Spinal cord (tissue), 10 donors: ENCODE measurements around the gene PINLYP. TPM values are rescaled to one million over a fixed set of nuclear protein-coding genes. Genes with fewer than 3 reads are reported as not detected.

ENCODE experiments used
- DNase-seq, 6 donors: peaks; one replicate each; pipeline versions ENCODE4 v3.0.0 to v3.0.0-alpha.2; 2013 to 2015; ENCODE audit warnings: low spot score in 6 of 6, low read depth in 4 of 6
- H3K27ac ChIP-seq: one replicate; pipeline ENCODE4 v1.5.1; 2013; ENCODE audit warnings: low read depth, low read length, control low read depth
- H3K27me3 ChIP-seq: one replicate; pipeline ENCODE4 v1.6.1; 2013; ENCODE audit warnings: low read length; ENCODE audit not compliant: control insufficient read depth, insufficient read depth
- H3K36me3 ChIP-seq: one replicate; pipeline ENCODE4 v1.6.1; 2013; ENCODE audit warnings: low read length; ENCODE audit not compliant: control insufficient read depth, insufficient read depth
- H3K4me1 ChIP-seq: one replicate; pipeline ENCODE4 v1.6.1; 2013; ENCODE audit warnings: low read length; ENCODE audit not compliant: control insufficient read depth, insufficient read depth
- H3K4me3 ChIP-seq: one replicate; pipeline ENCODE4 v1.5.1; 2013; ENCODE audit warnings: low read depth, low read length, control low read depth
- H3K9me3 ChIP-seq: one replicate; pipeline ENCODE4 v1.6.1; 2013; ENCODE audit warnings: low read length; ENCODE audit not compliant: control insufficient read depth, insufficient read depth
- WGBS: methylation state at CpG from one replicate; pipeline ENCODE4 v1.1.5; 2013; ENCODE audit warnings: missing lambda C conversion rate; ENCODE audit not compliant: insufficient coverage; 5-methylcytosine and 5-hydroxymethylcytosine counted together
- polyA plus RNA-seq, 2 donors: library from polyadenylated mRNA; unstranded; fragments of 120-200 nt; gene quantifications; one replicate each; pipeline ENCODE4 v1.2.1, GENCODE V29; 2013; ENCODE audit not compliant: insufficient read length in 2 of 2
- total RNA-seq, 2 donors: library from RNA; depleted of rRNA in 1 of 2; stranded (reverse); fragments of 120-200 nt in 1 of 2; fragments of >200 nt in 1 of 2; gene quantifications; one replicate each; pipeline versions ENCODE4 v1.2.3 to v1.2.4, GENCODE V29; 2013 to 2014
- donor health status: healthy.

PINLYP gene
- total and polyA plus RNA-seq, 4 donors: 3.4 to 21.6 (median 13.3) TPM

- Histone ChIP-seq H3K27ac (no peak overlapping the region), H3K27me3 (no peaks in the 10 kb centered on the region), H3K4me1 (peaks cover 36% of the 10 kb centered on the region), H3K9me3 (no peaks in the 10 kb centered on the region), H3K4me3 (no peak overlapping the region), H3K36me3 (peaks cover 60% of the 10 kb centered on the region)
- WGBS: 94% methylated on average over 62 of the region's 63 CpGs
- no peak for DNase-seq
Measured at GRCh38 chr19:43591904-43592772, 16.5 kb downstream of the PINLYP start.

DNA sequence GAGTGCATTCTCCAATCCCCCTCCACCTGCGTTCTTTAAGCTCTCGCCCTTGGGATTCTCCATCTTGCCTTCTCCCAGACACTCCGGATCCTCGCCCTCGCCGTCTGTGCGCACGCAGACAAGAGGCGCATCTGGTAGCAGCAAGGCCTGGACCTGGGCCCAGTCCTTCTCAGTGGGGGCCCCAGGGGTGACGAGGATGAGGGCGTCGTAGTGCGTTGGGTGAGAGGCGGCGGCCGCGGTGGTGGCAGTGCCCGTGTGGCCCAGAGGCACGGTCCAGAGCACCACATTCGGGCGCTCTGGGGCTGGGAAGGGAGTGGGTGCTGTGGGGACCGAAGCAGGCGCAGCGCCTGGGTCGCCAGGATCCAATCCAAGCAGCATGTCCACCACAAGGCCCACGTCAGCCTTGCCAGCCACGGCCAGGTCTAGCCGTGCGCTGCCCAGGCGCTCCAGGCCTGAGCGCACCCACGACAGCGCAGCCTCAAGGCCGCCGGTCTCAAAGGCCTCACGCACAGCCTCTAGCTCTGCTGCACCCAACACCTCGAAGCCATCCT, 17.3 kb downstream of the PINLYP start:
- DNase-seq: no peak
- Histone ChIP-seq H3K4me3 (no peak overlapping the region), H3K9me3 (no peaks in the 10 kb centered on the region), H3K36me3 (peaks cover 60% of the 10 kb centered on the region), H3K27me3 (no peaks in the 10 kb centered on the region), H3K27ac (no peak overlapping the region), H3K4me1 (peaks cover 38% of the 10 kb centered on the region)
- WGBS: 91% methylated on average over 37 of the region's 37 CpGs

GRCh38 chr19:43594081-43594697, 18.6 kb downstream of the PINLYP start:
- H3K9me3 ChIP-seq: no peaks in the 10 kb centered on the region
- WGBS: 92% methylated on average over 6 of the region's 10 CpGs
- no peaks in the 10 kb centered on the region for H3K27me3 ChIP-seq
- DNase-seq: no peak
- H3K4me3 ChIP-seq: peak overlapping the region; percentile 81
- H3K36me3 ChIP-seq: peaks cover 65% of the 10 kb centered on the region
- peaks cover 43% of the 10 kb centered on the region for H3K4me1 ChIP-seq
- no peak overlapping the region for H3K27ac ChIP-seq

DNA sequence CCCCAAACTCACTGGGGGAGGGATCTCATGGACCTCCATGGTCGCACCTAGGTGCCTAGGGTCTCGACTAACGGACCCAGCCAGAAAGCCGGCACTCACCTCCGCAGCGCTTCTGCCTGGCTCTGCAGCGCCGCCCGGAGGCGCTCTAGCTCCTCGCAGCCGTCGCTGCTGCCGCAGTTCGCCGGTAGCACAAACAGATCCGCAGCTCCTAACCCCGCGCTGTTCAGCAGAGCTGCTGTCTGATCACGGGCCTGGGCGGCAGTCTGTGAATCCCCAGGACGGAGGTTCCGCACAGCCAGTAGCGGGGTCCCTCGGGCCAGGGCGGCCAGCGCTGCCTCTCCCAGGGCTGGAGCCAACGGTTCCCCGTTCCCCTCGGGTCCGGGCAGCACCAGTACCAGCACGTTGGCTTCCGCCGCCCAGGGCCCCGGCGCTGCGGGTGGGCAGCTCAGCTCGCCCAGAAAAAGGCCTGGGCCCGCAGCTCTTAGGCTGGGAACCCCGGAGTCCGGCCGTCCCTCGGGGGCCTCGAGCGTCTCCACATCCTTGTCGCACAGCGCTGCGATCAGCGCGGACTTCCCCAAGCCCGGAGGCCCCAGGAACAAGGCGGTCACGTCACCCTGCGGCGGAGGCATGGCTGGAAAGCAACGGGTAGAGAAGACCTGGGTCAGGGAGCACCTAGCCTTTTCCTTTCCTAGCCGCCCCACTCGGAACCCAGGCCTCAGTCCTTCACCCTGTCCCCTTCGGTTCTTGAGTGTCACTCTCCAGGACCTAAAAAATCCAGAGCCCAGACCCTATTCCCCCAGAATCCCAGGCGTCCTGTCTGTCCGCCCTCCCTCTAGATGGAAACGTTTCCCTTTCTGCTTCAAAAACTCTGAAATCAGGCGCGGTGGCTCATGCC, 19.4 kb downstream of the PINLYP start:
- Histone ChIP-seq H3K36me3 (peaks cover 60% of the 10 kb centered on the region), H3K4me1 (peaks cover 43% of the 10 kb centered on the region), H3K27ac (peak overlapping the region; percentile 96), H3K9me3 (no peaks in the 10 kb centered on the region), H3K4me3 (peak overlapping the region; percentile 81), H3K27me3 (no peaks in the 10 kb centered on the region)
- under 1% methylated on average over 64 of the region's 64 CpGs for WGBS
- DNase-seq: peak in 2 of 6 donors; percentile 70 to 80

GRCh38 chr19:43595605-43595998, 20.0 kb downstream of the PINLYP start:
- H3K36me3 ChIP-seq: peaks cover 57% of the 10 kb centered on the region
- DNase-seq: no peak
- H3K27ac ChIP-seq: peak overlapping the region; percentile 96
- peak overlapping the region; percentile 81 for H3K4me3 ChIP-seq
- peaks cover 43% of the 10 kb centered on the region for H3K4me1 ChIP-seq
- H3K27me3 ChIP-seq: no peaks in the 10 kb centered on the region
- no peaks in the 10 kb centered on the region for H3K9me3 ChIP-seq
- 3% methylated on average over 18 of the region's 18 CpGs for WGBS

DNA sequence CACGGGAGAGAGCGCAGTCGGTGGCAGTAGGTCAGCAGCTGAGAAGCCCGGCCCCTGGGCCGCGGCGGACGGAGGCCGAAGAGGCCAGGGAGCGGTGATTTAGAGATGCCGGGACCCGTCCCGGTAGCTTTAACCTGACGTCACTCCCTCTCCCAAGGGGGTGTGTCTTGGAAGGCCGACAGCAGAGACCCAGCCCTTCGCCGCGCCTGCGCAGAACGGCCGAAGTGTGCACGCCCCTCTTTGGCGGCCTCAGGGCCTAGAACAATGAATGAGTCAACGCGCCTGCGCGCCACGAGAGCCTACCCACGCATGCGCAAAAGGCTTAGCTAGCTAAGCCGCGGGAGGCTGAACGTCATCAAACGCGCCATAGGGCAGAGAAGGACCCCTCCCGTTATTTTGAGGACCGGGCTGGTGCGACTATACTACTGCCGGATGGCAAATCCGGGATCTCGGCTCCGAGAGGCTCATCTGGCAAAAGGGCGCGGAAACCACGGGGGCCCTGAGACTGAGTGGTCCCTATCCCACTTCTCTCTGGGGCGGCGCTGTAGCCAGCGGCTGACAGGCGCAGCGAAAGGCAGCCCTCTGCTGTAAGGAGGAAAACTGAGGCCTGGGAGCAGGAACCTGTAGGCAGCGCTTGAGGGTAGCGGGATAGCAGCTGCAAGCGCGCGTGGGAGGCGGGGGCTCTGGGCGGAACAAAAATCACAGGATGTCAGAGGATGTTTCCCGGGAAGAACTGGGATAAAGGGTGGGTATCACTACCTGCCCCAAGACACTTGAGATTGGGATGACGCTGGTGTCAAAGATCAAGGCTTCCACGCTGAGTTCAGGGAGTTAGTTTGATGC, 20.6 kb downstream of the PINLYP start, which contains the start of the genes IRGQ and ZNF576:
Gene IRGQ (minus strand): TSS at position 136 of the 843 bp plus-strand sequence. CDS start 796 bp downstream, outside the sequence.
Gene ZNF576 (plus strand): TSS at position 597 of the 843 bp plus-strand sequence. CDS start 514 bp downstream, outside the sequence.
- H3K27ac ChIP-seq: peak within 1 kb of the TSS; percentile 97
- peaks cover 43% of the 10 kb centered on the region for H3K4me1 ChIP-seq
- peak within 1 kb of the TSS; percentile 81 for H3K4me3 ChIP-seq
- peak; percentile 100 for DNase-seq
- WGBS: under 1% methylated on average over 59 of the region's 60 CpGs
- H3K27me3 ChIP-seq: no peaks in the 10 kb centered on the region
- H3K36me3 ChIP-seq: peaks cover 54% of the 10 kb centered on the region
- H3K9me3 ChIP-seq: no peaks in the 10 kb centered on the region

DNA sequence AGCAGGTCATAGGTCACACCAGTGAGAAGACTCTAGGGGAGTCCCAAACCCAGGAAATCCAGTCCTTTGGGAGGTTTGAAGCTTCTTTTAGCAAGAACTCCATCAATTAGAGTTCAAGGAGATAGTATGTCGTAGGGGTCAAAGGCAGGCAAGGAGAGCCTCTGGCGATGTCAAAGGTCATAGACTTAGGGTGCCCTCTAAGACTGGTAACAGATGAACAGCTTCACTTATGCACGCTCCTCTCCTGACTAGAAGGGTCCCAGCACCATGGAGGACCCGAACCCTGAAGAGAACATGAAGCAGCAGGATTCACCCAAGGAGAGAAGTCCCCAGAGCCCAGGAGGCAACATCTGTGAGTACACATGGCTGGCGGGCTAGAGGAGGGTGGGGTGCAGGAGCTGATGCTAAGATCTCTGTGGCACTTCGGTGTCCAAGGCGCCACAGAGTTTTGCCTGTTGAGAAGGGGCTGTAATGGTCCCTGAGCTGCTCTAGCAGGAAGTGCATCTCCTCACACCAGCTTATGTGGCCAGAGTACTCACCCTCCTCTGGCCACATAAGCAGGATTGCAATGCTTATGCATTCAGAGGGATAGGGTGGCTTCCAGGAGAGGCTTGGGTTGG, 21.4 kb downstream of the PINLYP start:
- peaks cover 49% of the 10 kb centered on the region for H3K36me3 ChIP-seq
- 21% methylated on average over 4 of the region's 7 CpGs for WGBS

GRCh38 chr19:43597876-43598275, 22.3 kb downstream of the PINLYP start:
- Histone ChIP-seq H3K27me3 (no peaks in the 10 kb centered on the region), H3K4me1 (peaks cover 43% of the 10 kb centered on the region), H3K27ac (no peak overlapping the region), H3K36me3 (peaks cover 43% of the 10 kb centered on the region), H3K4me3 (no peak overlapping the region), H3K9me3 (no peaks in the 10 kb centered on the region)
- DNase-seq: no peak
- WGBS: 46% methylated on average over 3 of the region's 5 CpGs

More for the DNA sequence above, 21.4 kb downstream of the PINLYP start:
- no peaks in the 10 kb centered on the region for H3K27me3 ChIP-seq
- peaks cover 43% of the 10 kb centered on the region for H3K4me1 ChIP-seq
- DNase-seq: no peak
- peak overlapping the region; percentile 97 for H3K27ac ChIP-seq
- no peaks in the 10 kb centered on the region for H3K9me3 ChIP-seq
- peak overlapping the region; percentile 81 for H3K4me3 ChIP-seq
